ENCODE data around the gene CNPY2.

DNA sequence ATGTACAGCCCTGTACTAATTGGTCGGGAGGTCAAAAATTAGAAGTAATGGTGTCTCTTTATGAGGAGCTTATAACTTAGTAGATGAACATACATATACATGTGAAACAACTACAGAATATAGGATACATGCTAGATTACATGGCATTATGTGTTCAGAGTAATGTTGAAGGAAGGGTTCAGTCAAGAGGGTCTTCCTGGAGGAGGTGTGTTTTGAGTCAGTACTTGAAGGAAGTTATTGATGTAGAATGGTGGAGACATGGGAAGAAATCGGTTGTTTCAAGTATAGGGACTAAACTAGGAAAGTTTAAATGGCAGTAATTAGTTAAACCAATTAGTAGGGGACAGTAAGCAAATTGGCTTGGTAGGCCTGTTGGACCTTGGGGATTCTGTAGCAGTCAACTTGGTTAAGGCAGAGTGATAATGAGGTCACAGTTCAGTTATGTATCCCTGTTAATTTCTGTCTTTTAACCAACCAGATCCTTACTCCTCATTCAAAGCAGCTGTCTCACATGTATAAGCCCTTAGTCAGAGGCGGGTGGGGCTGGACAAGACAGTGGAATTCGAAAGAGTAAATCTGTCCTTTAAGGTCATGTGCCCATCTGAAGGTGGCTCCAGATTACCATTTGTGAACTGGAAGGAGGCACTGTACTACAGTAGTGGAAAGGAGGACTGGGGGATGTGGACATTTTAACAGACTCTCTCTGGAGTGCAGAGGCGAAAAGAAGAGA lies 54.1 kb downstream of the CNPY2 start:
- TF ChIP-seq, protein P1, sequence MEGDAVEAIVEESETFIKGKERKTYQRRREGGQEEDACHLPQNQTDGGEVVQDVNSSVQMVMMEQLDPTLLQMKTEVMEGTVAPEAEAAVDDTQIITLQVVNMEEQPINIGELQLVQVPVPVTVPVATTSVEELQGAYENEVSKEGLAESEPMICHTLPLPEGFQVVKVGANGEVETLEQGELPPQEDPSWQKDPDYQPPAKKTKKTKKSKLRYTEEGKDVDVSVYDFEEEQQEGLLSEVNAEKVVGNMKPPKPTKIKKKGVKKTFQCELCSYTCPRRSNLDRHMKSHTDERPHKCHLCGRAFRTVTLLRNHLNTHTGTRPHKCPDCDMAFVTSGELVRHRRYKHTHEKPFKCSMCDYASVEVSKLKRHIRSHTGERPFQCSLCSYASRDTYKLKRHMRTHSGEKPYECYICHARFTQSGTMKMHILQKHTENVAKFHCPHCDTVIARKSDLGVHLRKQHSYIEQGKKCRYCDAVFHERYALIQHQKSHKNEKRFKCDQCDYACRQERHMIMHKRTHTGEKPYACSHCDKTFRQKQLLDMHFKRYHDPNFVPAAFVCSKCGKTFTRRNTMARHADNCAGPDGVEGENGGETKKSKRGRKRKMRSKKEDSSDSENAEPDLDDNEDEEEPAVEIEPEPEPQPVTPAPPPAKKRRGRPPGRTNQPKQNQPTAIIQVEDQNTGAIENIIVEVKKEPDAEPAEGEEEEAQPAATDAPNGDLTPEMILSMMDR (IDR thresholded peaks at IDR 0.05; ENCODE audit: insufficient read depth, low read length, poor library complexity, severe bottlenecking): no peak
- no peak for TF ChIP-seq EZH2phosphoT487 (conservative IDR thresholded peaks at IDR 0.05; ENCODE audit: low read length)
